MM.1S (cell line): Measurements from ENCODE around the gene SETD2.
A peak's percentile ranks its signal among the peaks of the same experiment; 100 is the strongest.

Experiments
- DNase-seq: peaks from one replicate; pipeline ENCODE4 v3.0.0-alpha.2; 2015
- H2AFZ ChIP-seq: fragments of 300-600 bp; sonication (generic); 2 replicates; pipeline ENCODE4 v1.6.0; 2016; ENCODE audit warnings: antibody characterized with exemption, low read length
- H3F3A ChIP-seq: fragments of 300-600 bp; sonication (generic); 2 replicates; pipeline ENCODE4 v1.6.1; 2016; ENCODE audit warnings: mild to moderate bottlenecking, antibody characterized with exemption, low read length, moderate library complexity, mixed read lengths; ENCODE audit not compliant: insufficient read depth
- H3K27ac ChIP-seq: fragments of 300-600 bp; sonication (generic); 2 replicates; pipeline ENCODE4 v1.5.1; 2016; ENCODE audit warnings: mild to moderate bottlenecking, low read length
- H3K27me3 ChIP-seq: fragments of 300-600 bp; sonication (generic); replicated peaks from 2 replicates; pipeline ENCODE4 v1.6.0; 2016; ENCODE audit warnings: low read length; ENCODE audit not compliant: insufficient read depth
- H3K36me3 ChIP-seq: fragments of 300-600 bp; sonication (generic); replicated peaks from 2 replicates; pipeline ENCODE4 v1.6.1; 2016; ENCODE audit warnings: mild to moderate bottlenecking, low read length, mixed read lengths; ENCODE audit not compliant: insufficient read depth
- H3K4me1 ChIP-seq: fragments of 300-600 bp; sonication (generic); 2 replicates; pipeline ENCODE4 v1.6.1; 2016; ENCODE audit warnings: low read length, mixed read lengths
- H3K4me2 ChIP-seq: fragments of 300-600 bp; sonication (generic); 2 replicates; pipeline ENCODE4 v1.6.0; 2016; ENCODE audit warnings: low read depth, low read length
- H3K4me3 ChIP-seq: fragments of 300-600 bp; sonication (generic); 2 replicates; pipeline ENCODE4 v1.5.1; 2016; ENCODE audit warnings: low read length, mixed read lengths
- H3K79me2 ChIP-seq: fragments of 300-600 bp; sonication (generic); 2 replicates; pipeline ENCODE4 v1.6.1; 2016; ENCODE audit warnings: mixed run types, low read length, mixed read lengths
- H3K9ac ChIP-seq: fragments of 300-600 bp; sonication (generic); 2 replicates; pipeline ENCODE4 v1.6.1; 2016; ENCODE audit warnings: low read length, mixed read lengths
- H3K9me2 ChIP-seq: fragments of 300-600 bp; sonication (generic); replicated peaks from 2 replicates; pipeline ENCODE4 v1.6.1; 2016; ENCODE audit warnings: mild to moderate bottlenecking, low read length, mixed read lengths; ENCODE audit not compliant: insufficient read depth
- H3K9me3 ChIP-seq: fragments of 300-600 bp; sonication (generic); replicated peaks from 2 replicates; pipeline ENCODE4 v1.6.1; 2016; ENCODE audit warnings: mild to moderate bottlenecking, low read length, mixed read lengths; ENCODE audit not compliant: insufficient read depth
- H4K20me1 ChIP-seq: fragments of 300-600 bp; sonication (generic); 2 replicates; pipeline ENCODE4 v1.6.1; 2016; ENCODE audit warnings: mild to moderate bottlenecking, low read length, moderate library complexity, mixed read lengths; ENCODE audit not compliant: insufficient read depth
- EZH2 ChIP-seq: fragments of 300-600 bp; sonication (generic); optimal IDR thresholded peaks from 2 replicates; pipeline ENCODE3; 2017; ENCODE audit warnings: low read depth, mild to moderate bottlenecking, antibody characterized with exemption, low read length, mixed read lengths
- EZH2phosphoT487 ChIP-seq: fragments of 300-600 bp; sonication (generic); IDR thresholded peaks from 2 replicates; pipeline ENCODE4 v1.6.1; 2018; ENCODE audit warnings: antibody characterized with exemption, low read length
- TF ChIP-seq, protein P1 (sequence below): fragments of 300-600 bp; sonication (generic); IDR thresholded peaks from 2 replicates; pipeline ENCODE4 v1.5.1; 2016; ENCODE audit warnings: antibody characterized with exemption, low read length, mixed read lengths

Gene SETD2

DNA sequence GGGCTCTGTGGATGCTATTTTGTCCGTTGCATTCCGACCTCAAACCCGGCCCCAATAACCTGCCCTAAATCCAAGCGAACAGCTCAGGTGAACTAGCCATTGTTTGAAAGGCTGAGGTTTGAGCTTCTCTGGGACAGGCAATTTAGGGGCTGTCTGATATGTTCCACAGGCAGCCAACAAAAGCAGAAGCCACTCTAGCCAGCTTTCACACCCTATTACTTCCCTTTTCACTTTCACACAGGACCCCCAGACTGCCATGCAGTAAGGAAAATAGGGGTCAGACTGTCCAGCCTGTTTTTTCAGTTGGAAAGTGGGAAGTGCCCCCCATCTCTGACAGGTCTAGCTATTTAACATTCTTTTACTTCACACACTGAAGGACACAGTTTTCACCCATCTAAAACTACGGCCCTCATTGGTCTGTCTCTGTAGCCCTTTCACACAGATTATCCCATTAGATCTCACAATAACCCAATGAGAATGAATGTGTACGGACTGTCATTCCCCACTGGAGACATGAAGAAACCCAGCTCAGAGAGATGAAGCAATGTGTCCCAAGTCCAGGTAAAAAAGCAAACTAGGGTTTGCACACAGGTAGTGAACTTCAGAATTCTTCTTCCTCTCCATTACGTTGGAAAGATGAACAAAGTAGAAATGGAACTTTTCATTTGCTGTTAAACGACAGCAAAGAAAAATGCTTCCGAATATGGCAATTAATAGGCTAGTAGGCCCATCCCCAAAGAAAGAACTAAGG, 189.3 kb downstream of the SETD2 start:
- H3K79me2 ChIP-seq: peaks cover 67% of the 10 kb centered on the region
- H3K27ac ChIP-seq: no peak overlapping the region
- peaks cover 17% of the 10 kb centered on the region; the same call in 1 of the 2 replicates for H3F3A ChIP-seq
- DNase-seq: no peak
- no peak overlapping the region for H2AFZ ChIP-seq
- no peak overlapping the region for H3K4me3 ChIP-seq
- no peaks in the 10 kb centered on the region for H3K9me2 ChIP-seq
- H4K20me1 ChIP-seq: peaks cover 30% of the 10 kb centered on the region
- no peaks in the 10 kb centered on the region for H3K27me3 ChIP-seq
- no peaks in the 10 kb centered on the region for H3K9me3 ChIP-seq
- peaks cover 35% of the 10 kb centered on the region for H3K4me1 ChIP-seq
- TF ChIP-seq, protein P1, sequence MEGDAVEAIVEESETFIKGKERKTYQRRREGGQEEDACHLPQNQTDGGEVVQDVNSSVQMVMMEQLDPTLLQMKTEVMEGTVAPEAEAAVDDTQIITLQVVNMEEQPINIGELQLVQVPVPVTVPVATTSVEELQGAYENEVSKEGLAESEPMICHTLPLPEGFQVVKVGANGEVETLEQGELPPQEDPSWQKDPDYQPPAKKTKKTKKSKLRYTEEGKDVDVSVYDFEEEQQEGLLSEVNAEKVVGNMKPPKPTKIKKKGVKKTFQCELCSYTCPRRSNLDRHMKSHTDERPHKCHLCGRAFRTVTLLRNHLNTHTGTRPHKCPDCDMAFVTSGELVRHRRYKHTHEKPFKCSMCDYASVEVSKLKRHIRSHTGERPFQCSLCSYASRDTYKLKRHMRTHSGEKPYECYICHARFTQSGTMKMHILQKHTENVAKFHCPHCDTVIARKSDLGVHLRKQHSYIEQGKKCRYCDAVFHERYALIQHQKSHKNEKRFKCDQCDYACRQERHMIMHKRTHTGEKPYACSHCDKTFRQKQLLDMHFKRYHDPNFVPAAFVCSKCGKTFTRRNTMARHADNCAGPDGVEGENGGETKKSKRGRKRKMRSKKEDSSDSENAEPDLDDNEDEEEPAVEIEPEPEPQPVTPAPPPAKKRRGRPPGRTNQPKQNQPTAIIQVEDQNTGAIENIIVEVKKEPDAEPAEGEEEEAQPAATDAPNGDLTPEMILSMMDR: no peak
- TF ChIP-seq EZH2phosphoT487: no peak
- TF ChIP-seq EZH2: no peak
- H3K4me2 ChIP-seq: peak overlapping the region; percentile 41
- no peaks in the 10 kb centered on the region for H3K36me3 ChIP-seq
- no peak overlapping the region for H3K9ac ChIP-seq

DNA sequence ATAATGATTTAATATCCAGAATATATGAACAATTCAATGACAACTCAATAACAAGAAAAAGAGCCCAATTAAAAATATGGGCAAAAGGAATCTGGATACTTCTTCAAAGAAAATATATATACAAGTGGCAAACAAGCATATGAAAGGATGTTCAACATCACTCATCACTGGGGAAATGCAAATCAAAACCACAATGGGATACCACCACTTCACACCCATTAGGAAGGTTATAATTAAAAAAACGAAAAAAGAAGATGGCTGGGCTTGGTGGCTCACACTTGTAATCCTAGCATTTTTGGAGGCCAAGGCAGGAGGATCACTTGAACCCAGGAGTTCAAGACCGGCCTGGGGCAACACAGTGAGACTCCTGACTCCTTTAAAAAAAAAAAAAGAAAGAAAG, 191.5 kb downstream of the SETD2 start:
- peak overlapping the region; percentile 27; the same call in 1 of the 2 replicates for H3K27ac ChIP-seq
- H3F3A ChIP-seq: peaks cover 17% of the 10 kb centered on the region; the same call in 1 of the 2 replicates
- no peak overlapping the region for H3K9ac ChIP-seq
- H3K4me3 ChIP-seq: no peak overlapping the region
- no peaks in the 10 kb centered on the region for H3K36me3 ChIP-seq
- H3K9me3 ChIP-seq: no peaks in the 10 kb centered on the region
- DNase-seq: no peak
- H2AFZ ChIP-seq: no peak overlapping the region
- TF ChIP-seq, protein P1: no peak
- TF ChIP-seq EZH2phosphoT487 (no peak), EZH2 (no peak)
- peaks cover 89% of the 10 kb centered on the region for H3K79me2 ChIP-seq
- H3K9me2 ChIP-seq: no peaks in the 10 kb centered on the region
- H3K4me2 ChIP-seq: peak overlapping the region; percentile 6; the same call in 1 of the 2 replicates
- peaks cover 35% of the 10 kb centered on the region for H3K4me1 ChIP-seq
- H4K20me1 ChIP-seq: peaks cover 52% of the 10 kb centered on the region
- no peaks in the 10 kb centered on the region for H3K27me3 ChIP-seq

DNA sequence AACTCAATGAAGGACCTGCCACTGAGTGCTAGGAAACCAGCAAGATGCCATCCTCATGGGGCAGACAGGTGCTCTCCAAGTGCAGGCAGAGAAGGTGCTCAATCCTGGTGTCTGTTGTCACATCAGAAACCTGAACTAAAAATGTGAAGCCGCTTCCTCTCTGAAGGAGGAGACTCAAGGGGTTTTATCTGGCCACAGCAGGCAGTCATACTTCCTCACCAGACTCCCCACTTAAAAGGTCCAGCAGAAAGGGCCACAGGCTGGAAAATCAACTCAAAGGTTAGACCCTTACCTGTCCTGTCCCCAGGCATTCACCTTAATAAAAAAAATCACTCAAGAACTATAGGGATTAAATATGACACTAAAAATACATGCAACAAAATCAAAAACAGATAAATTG, 192.2 kb downstream of the SETD2 start:
- H3K27me3 ChIP-seq: no peaks in the 10 kb centered on the region
- H2AFZ ChIP-seq: no peak overlapping the region
- H3F3A ChIP-seq: peaks cover 17% of the 10 kb centered on the region; the same call in 1 of the 2 replicates
- H3K4me3 ChIP-seq: no peak overlapping the region
- H3K79me2 ChIP-seq: peaks cover 96% of the 10 kb centered on the region
- peak overlapping the region; percentile 10; the same call in 1 of the 2 replicates for H3K4me2 ChIP-seq
- no peak overlapping the region for H3K9ac ChIP-seq
- H3K9me3 ChIP-seq: no peaks in the 10 kb centered on the region
- peak overlapping the region; percentile 27; the same call in 1 of the 2 replicates for H3K27ac ChIP-seq
- DNase-seq: peak; percentile 41
- no peaks in the 10 kb centered on the region for H3K9me2 ChIP-seq
- peaks cover 58% of the 10 kb centered on the region for H4K20me1 ChIP-seq
- TF ChIP-seq EZH2phosphoT487 (no peak), EZH2 (no peak)
- TF ChIP-seq, protein P1: no peak
- H3K36me3 ChIP-seq: no peaks in the 10 kb centered on the region
- peaks cover 35% of the 10 kb centered on the region for H3K4me1 ChIP-seq
